RWPE1 (cell line): Measurements from ENCODE around the gene TET1.

Experiments
- CTCF ChIA-PET: fragments of 350-600 bp; sonication (Branson Sonifier 250); formaldehyde crosslinking; extraction: SDS; loops from one replicate; lab custom pipeline; 2021; lab: Yijun Ruan, JAX
- POLR2A ChIA-PET: fragments of 400-600 bp; formaldehyde crosslinking; extraction: SDS; loops from one replicate; lab custom pipeline; 2020; ENCODE audit warnings: antibody characterized with exemption; ENCODE audit not compliant: low non-redundant PET; lab: Yijun Ruan, JAX
- DNase-seq: peaks from one replicate; pipeline ENCODE4 v3.0.0; 2012; ENCODE audit warnings: low spot score
- H3K27ac ChIP-seq: fragments of 450-650 bp; 2 replicates; pipeline ENCODE4 v1.5.1; 2017
- TF ChIP-seq, protein P1 (sequence below): fragments of 450-650 bp; conservative IDR thresholded peaks from 2 replicates; pipeline ENCODE4 v1.5.1; 2017; ENCODE audit warnings: low read depth, mild to moderate bottlenecking

Gene TET1

GRCh38 chr10:68564712-68565111 is 4.6 kb downstream of the TET1 start:
- POLR2A ChIA-PET, result no interaction called here
- no peak overlapping the region for H3K27ac ChIP-seq

DNA sequence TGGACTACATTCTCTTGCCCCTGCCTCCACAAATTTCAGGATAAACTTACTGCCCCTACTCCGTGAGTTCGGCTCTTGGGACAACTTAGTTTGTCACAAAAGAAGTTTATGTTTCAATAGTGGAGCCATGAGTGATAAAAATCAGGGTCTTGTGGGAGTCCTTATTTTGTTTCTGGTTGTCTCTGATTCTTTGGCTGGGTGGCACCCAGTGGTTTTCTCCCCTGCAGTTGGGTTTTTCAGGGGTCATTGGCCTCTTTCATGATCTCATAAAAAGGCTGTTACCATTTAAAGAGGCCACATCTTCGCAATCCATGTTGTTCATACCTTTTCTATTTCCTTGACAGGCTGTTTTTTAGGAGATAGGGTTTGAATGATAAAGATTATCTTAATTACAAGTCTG is 5.5 kb downstream of the TET1 start:
- no peak for DNase-seq
- TF ChIP-seq, protein P1, sequence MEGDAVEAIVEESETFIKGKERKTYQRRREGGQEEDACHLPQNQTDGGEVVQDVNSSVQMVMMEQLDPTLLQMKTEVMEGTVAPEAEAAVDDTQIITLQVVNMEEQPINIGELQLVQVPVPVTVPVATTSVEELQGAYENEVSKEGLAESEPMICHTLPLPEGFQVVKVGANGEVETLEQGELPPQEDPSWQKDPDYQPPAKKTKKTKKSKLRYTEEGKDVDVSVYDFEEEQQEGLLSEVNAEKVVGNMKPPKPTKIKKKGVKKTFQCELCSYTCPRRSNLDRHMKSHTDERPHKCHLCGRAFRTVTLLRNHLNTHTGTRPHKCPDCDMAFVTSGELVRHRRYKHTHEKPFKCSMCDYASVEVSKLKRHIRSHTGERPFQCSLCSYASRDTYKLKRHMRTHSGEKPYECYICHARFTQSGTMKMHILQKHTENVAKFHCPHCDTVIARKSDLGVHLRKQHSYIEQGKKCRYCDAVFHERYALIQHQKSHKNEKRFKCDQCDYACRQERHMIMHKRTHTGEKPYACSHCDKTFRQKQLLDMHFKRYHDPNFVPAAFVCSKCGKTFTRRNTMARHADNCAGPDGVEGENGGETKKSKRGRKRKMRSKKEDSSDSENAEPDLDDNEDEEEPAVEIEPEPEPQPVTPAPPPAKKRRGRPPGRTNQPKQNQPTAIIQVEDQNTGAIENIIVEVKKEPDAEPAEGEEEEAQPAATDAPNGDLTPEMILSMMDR, result no peak
- POLR2A ChIA-PET, result no interaction called here
- H3K27ac ChIP-seq, result no peak overlapping the region
- CTCF ChIA-PET, result interaction anchor here (1.0 kb wide), 1 partner anchor 15 kb away, joined by 3 read pairs; no protein-coding TSS in a partner anchor

More at GRCh38 chr10:68564712-68565111, 4.6 kb downstream of the TET1 start:
- DNase-seq, result no peak
- TF ChIP-seq, protein P1, result no peak
- CTCF ChIA-PET, result interaction anchor here (0.6 kb wide), 1 partner anchor 40 kb away, joined by 3 read pairs; no protein-coding TSS in a partner anchor

DNA sequence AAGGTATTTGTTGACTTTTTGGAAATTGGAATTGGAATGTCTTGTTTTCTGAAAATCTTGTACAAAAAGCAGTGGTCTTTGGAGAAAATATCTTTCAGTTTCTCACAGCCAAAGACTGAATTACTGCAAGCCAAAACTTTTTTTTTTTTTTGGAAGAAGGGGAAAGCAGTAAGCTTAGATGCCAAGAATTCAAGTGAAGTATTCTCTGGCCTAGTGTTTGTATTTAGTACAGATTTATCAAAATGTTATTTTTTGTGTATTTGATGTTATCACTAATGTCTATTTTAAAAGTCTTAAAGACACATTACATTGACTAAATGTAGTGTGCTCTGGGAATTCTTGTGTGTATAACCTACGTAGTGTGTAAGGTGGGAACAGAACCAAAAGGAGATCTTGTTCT is 6.2 kb downstream of the TET1 start:
- TF ChIP-seq, protein P1, result no peak
- POLR2A ChIA-PET, result no interaction called here
- CTCF ChIA-PET, result interaction anchor here (0.6 to 1.0 kb wide), 2 partner anchors 16 to 1696 kb away, joined by 3 read pairs; no protein-coding TSS in a partner anchor
- DNase-seq, result no peak
- no peak overlapping the region for H3K27ac ChIP-seq

DNA sequence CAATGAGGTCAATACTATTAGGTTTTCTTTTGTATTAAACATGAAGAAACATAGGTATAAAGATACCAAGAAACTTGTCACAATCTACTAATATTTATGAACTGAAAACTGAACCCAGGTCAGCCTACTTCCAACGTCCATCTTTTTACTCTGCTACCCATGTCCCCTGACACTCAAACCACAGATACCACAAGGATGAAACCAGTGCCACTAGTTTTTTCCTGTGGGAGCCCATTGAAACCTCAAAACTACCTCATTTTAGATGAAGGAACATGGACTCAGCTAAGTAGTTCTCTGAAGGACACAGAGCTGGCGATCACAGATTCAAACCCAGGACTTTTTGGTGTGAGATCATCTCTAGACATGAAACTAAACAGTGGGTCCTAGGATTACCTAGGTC is 6.8 kb downstream of the TET1 start:
- ChIA-PET CTCF (interaction anchor here (0.6 to 1.0 kb wide), 2 partner anchors 16 to 1696 kb away, joined by 3 read pairs; no protein-coding TSS in a partner anchor), POLR2A (no interaction called here)
- TF ChIP-seq, protein P1, result no peak
- no peak overlapping the region for H3K27ac ChIP-seq
- no peak for DNase-seq

DNA sequence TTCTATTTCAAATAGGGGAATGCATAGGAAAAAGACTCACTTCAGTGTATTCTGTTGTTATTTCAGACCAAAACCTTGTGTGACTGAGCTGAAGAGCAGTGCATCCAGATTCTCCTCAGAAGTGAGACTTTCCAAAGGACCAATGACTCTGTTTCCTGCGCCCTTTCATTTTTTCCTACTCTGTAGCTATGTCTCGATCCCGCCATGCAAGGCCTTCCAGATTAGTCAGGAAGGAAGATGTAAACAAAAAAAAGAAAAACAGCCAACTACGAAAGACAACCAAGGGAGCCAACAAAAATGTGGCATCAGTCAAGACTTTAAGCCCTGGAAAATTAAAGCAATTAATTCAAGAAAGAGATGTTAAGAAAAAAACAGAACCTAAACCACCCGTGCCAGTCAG is 12.0 kb downstream of the TET1 start:
- TF ChIP-seq, protein P1, result no peak
- DNase-seq, result no peak
- CTCF ChIA-PET, result no interaction called here
- no peak overlapping the region for H3K27ac ChIP-seq
- POLR2A ChIA-PET, result no interaction called here

DNA sequence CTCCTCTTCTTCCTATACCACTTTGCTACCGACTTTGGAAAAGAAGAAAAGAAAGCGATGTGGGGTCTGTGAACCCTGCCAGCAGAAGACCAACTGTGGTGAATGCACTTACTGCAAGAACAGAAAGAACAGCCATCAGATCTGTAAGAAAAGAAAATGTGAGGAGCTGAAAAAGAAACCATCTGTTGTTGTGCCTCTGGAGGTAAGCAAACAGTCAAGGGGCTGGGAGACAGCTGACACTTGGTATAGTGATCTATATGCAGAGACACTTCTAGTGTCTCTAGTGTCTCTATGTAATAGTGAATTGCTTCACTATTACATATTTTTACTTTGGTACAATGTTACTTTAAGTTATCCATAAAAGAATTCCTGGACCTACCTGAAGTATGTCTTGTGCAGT is 13.9 kb downstream of the TET1 start:
- TF ChIP-seq, protein P1, result no peak
- no peak for DNase-seq
- H3K27ac ChIP-seq, result no peak overlapping the region
- ChIA-PET POLR2A (no interaction called here), CTCF (no interaction called here)
